Neuron (in vitro differentiated cells): ENCODE results near the gene CLDN7.

ENCODE experiments used
- H2AFZ ChIP-seq: one replicate; pipeline ENCODE4 v1.6.1; 2013; ENCODE audit warnings: low read depth, mild to moderate bottlenecking, inconsistent platforms, low read length, moderate library complexity
- H3K27me3 ChIP-seq: one replicate; pipeline ENCODE4 v1.6.1; 2013; ENCODE audit warnings: low read length; ENCODE audit not compliant: insufficient read depth
- H3K36me3 ChIP-seq: one replicate; pipeline ENCODE4 v1.6.1; 2013; ENCODE audit warnings: low read length; ENCODE audit not compliant: insufficient read depth
- H3K4me1 ChIP-seq: one replicate; pipeline ENCODE4 v1.6.1; 2013; ENCODE audit warnings: low read length; ENCODE audit not compliant: insufficient read depth
- H3K4me3 ChIP-seq: 2 replicates; pipeline ENCODE4 v1.5.1; 2013; ENCODE audit warnings: mild to moderate bottlenecking, low read length, moderate library complexity
- H3K9me3 ChIP-seq: one replicate; pipeline ENCODE4 v1.6.1; 2013; ENCODE audit warnings: low read length

Gene CLDN7

DNA sequence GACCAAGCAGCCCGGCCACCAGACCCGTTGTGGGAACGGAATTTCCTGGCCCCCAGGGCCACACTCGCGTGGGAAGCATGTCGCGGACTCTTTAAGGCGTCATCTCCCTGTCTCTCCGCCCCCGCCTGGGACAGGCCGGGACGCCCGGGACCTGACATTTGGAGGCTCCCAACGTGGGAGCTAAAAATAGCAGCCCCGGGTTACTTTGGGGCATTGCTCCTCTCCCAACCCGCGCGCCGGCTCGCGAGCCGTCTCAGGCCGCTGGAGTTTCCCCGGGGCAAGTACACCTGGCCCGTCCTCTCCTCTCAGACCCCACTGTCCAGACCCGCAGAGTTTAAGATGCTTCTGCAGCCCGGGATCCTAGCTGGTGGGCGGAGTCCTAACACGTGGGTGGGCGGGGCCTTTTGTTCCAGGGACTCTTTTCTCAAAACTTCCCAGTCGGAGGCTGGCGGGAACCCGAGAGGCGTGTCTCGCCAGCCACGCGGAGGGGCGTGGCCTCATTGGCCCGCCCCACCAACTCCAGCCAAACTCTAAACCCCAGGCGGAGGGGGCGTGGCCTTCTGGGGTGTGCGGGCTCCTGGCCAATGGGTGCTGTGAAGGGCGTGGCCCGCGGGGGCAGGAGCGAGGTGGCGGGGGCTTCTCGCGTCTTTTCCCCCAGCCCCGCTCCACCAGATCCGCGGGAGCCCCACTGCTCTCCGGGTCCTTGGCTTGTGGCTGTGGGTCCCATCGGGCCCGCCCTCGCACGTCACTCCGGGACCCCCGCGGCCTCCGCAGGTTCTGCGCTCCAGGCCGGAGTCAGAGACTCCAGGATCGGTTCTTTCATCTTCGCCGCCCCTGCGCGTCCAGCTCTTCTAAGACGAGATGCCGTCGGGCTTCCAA, 19.0 kb upstream of the CLDN7 start, which contains the start of gene SLC2A4:
TSS of gene SLC2A4 (plus strand) at position 645 of the 879 bp plus-strand sequence. CDS start at position 862, 217 bp downstream.
- Histone ChIP-seq H3K4me1 (peaks cover 14% of the 10 kb centered on the region), H3K27me3 (no peaks in the 10 kb centered on the region), H2AFZ (peak within 1 kb of the TSS; percentile 31), H3K36me3 (no peaks in the 10 kb centered on the region), H3K9me3 (no peaks in the 10 kb centered on the region), H3K4me3 (peak within 1 kb of the TSS; percentile 59)

GRCh38 chr17:7280519-7281073, 18.3 kb upstream of the CLDN7 start:
- Histone ChIP-seq H3K4me3 (peak overlapping the region; percentile 10), H3K27me3 (no peaks in the 10 kb centered on the region)

DNA sequence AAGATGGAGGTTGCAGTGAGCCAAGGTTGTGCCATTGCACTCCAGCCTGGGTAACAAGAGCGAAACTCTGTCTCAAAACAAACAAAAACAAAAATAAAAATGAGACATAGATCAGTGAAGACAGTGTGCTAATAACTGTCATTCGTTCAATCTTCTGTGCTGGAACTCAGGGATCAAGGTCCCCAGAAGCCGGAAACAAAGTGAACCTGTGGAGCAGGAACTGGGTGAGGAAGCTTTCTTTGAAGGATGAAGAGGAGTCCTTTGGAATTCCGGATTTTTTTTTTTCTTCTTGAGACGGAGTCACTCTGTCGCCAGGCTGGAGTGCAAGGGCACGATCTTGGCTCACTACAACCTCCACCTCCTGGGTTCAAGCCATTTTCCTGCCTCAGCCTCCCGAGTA, 17.2 kb upstream of the CLDN7 start:
- Histone ChIP-seq H3K4me3 (no peak overlapping the region), H3K4me1 (peaks cover 14% of the 10 kb centered on the region), H3K27me3 (no peaks in the 10 kb centered on the region), H3K36me3 (no peaks in the 10 kb centered on the region), H3K9me3 (no peaks in the 10 kb centered on the region), H2AFZ (no peak overlapping the region)

More at GRCh38 chr17:7280519-7281073, 18.3 kb upstream of the CLDN7 start:
- Histone ChIP-seq H3K36me3 (no peaks in the 10 kb centered on the region), H3K9me3 (no peaks in the 10 kb centered on the region), H3K4me1 (peaks cover 14% of the 10 kb centered on the region), H2AFZ (peak overlapping the region; percentile 31)

- peaks cover 3% of the 10 kb centered on the region for H3K4me1 ChIP-seq
- H3K27me3 ChIP-seq: peaks cover 29% of the 10 kb centered on the region
- no peaks in the 10 kb centered on the region for H3K36me3 ChIP-seq
- H2AFZ ChIP-seq: no peak overlapping the region
- peaks cover under 1% of the 10 kb centered on the region for H3K9me3 ChIP-seq
- no peak overlapping the region for H3K4me3 ChIP-seq
Observed at GRCh38 chr17:7266784-7267183, 4.5 kb upstream of the CLDN7 start.

GRCh38 chr17:7263801-7264078, 1.5 kb upstream of the CLDN7 start:
- Histone ChIP-seq H3K36me3 (peaks cover 12% of the 10 kb centered on the region), H2AFZ (no peak overlapping the region), H3K4me3 (no peak overlapping the region), H3K9me3 (peaks cover 6% of the 10 kb centered on the region), H3K4me1 (peaks cover 3% of the 10 kb centered on the region), H3K27me3 (peaks cover 45% of the 10 kb centered on the region)

- no peak overlapping the region for H2AFZ ChIP-seq
- peaks cover 45% of the 10 kb centered on the region for H3K27me3 ChIP-seq
- H3K4me3 ChIP-seq: no peak overlapping the region
- H3K36me3 ChIP-seq: peaks cover 17% of the 10 kb centered on the region
- H3K4me1 ChIP-seq: peaks cover 3% of the 10 kb centered on the region
- peaks cover 6% of the 10 kb centered on the region for H3K9me3 ChIP-seq
Observed at GRCh38 chr17:7262935-7263800, 890 bp upstream of the CLDN7 start.

DNA sequence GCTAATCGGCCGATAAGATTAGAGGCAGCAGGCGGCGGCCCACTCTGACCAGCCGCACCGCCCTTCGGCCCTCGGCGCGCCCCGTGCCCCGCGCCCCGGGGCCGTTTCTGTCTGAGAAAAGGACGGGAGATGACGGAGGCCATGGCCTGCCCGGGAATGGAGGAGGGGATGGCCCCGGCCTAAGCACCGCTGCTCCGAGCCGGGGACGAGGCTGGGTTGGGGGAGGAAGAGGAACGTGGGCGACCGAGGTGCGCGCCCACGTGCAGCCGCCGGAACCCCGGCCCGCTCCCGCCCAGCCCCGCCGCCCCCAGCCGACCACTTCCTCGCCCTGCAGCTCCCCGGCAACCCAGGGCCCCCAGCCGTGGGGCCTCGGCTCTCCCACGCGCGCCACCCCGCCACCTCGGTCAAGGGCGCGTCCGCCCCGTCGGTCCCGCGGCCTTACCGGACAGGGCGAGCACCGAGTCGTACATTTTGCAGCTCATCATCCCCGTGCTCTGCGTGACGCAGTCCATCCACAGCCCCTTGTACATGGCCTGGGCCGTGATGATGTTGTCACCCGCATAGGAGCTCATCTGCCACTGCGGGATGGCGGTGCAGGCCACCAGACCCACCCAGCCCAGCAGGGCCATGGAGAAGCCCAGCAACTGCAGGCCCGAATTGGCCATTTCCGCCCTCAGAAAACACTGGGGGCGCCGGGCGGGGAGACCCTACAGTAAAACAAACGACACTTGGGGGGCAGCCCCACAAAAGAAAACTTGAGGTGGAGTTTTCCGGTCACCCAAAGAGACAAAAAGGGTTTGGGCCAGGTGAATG, 693 bp downstream of the CLDN7 start:
- H2AFZ ChIP-seq: no peak overlapping the region
- peaks cover 25% of the 10 kb centered on the region for H3K36me3 ChIP-seq
- H3K4me3 ChIP-seq: no peak overlapping the region
- H3K27me3 ChIP-seq: peaks cover 45% of the 10 kb centered on the region
- H3K4me1 ChIP-seq: peaks cover 3% of the 10 kb centered on the region
- peaks cover 6% of the 10 kb centered on the region for H3K9me3 ChIP-seq

DNA sequence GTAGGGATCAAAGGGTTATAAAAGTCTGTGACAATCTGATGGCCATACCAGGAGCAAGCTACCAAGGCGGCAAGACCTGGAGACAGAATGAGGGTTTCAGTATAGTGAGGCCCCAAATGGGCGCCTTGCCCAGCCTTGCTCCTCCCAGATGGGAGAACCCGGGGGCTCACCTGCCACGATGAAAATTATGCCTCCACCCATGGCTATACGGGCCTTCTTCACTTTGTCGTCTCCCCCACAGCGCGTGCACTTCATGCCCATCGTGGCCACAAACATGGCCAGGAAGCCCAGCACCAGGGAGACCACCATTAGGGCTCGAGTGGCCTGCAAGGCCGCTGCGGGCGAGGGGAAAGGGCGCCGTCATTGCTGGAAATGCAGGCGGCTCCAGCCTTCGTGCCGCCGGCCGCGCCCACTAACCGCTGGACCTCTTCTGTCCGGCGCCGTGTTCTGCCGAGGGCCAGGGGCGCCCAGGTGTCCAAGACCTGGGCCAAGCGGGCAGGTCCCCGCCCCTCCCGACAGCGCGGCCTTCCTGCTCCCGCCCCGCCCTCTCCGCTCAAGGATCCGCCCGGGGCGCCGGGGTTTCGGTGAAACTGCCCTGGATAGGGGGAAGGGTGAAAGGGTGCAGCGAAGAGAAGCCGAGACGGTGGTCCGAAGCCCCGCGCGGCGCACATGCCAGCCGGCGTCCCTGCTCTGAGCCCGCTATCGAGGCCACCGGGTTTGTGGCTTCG, 1.5 kb downstream of the CLDN7 start:
- Histone ChIP-seq H3K4me1 (peaks cover 3% of the 10 kb centered on the region), H3K36me3 (peaks cover 33% of the 10 kb centered on the region), H3K9me3 (peaks cover 6% of the 10 kb centered on the region), H3K4me3 (no peak overlapping the region), H3K27me3 (peaks cover 43% of the 10 kb centered on the region), H2AFZ (no peak overlapping the region)

- Histone ChIP-seq H3K9me3 (peaks cover 6% of the 10 kb centered on the region), H2AFZ (no peak overlapping the region), H3K4me3 (no peak overlapping the region), H3K27me3 (peaks cover 43% of the 10 kb centered on the region), H3K36me3 (peaks cover 36% of the 10 kb centered on the region), H3K4me1 (peaks cover 3% of the 10 kb centered on the region)
Observed at GRCh38 chr17:7260151-7260550, 2.1 kb downstream of the CLDN7 start.

DNA sequence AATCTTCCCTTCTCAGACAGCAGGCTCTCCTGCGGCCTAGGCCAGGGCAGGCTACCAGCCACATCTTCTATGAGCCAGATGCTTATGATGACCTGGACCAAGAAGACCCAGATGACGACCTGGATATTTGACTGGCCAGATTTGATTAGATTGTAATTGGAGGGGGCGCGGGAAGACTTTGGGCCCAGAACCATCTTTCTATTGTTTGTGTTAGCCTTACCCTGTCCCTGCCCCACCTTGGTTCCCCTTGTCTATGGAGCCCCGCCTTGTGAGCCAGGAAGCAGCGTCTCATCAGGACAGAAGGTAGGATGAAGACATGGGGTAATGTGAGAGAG, 2.8 kb downstream of the CLDN7 start:
- Histone ChIP-seq H3K27me3 (peaks cover 43% of the 10 kb centered on the region), H3K36me3 (peaks cover 42% of the 10 kb centered on the region)

DNA sequence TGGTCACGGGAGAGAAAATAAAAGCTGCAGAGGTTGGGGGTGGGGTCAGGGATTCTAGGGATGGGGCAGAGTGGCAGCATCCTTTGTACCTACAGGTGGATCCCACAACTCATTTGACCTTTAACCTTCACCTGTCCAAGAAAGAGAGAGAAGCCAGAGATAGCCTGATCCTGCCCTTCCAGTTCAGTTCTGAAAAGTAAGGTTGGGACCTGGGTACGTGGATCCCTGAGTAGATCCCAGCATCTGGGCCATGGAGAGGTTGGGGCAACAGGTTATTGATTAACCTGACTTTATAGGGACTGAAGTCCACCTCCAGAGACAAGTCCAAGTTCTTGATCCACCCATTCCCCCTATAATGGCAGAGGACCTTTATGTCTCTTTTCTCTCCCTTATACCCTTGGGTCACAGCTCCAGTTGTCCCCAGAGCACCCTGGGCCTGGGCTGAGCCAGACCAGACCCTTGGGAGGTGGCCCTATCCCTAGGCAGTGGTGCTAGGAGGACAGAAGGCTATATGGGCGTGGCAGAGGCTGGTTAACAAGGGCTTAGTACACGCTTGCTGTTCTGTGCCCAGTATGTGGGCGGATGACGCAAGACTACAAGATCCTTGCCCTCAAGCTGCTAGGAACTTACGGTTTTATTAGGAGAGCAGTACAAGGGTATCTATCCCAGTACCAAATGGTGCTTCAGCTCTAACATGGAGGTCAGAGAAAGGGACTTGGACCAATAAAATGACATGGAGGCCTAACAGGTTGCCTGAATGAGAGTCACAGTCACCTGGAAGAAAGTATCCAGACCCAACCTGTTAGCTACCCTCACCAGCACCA, 3.3 kb downstream of the CLDN7 start:
- Histone ChIP-seq H2AFZ (no peak overlapping the region), H3K9me3 (peaks cover 6% of the 10 kb centered on the region), H3K27me3 (peaks cover 38% of the 10 kb centered on the region), H3K36me3 (peaks cover 48% of the 10 kb centered on the region), H3K4me1 (peaks cover 3% of the 10 kb centered on the region), H3K4me3 (no peak overlapping the region)

More for the DNA sequence above, 2.8 kb downstream of the CLDN7 start:
- Histone ChIP-seq H3K4me3 (no peak overlapping the region), H3K9me3 (peaks cover 6% of the 10 kb centered on the region), H2AFZ (no peak overlapping the region), H3K4me1 (peaks cover 3% of the 10 kb centered on the region)
